Hepatocyte (in vitro differentiated cells): ENCODE data around the gene ANTXR2. TPM values are rescaled to one million over a fixed set of nuclear protein-coding genes. Genes with fewer than 3 reads are reported as not detected.
A peak's percentile ranks its signal among the peaks of the same experiment; 100 is the strongest.

Experiments used
- DNase-seq: peaks from one replicate; pipeline ENCODE4 v3.0.0-alpha.2; 2016; ENCODE audit warnings: low spot score
- H2AFZ ChIP-seq: fragments of 200-600 bp; sonication (generic); 2 replicates; pipeline ENCODE4 v1.6.0; 2016; ENCODE audit warnings: antibody characterized with exemption, mild to moderate bottlenecking
- H3K27ac ChIP-seq: fragments of 200-600 bp; sonication (generic); 2 replicates; pipeline ENCODE4 v1.5.1; 2016; ENCODE audit warnings: mild to moderate bottlenecking
- H3K27me3 ChIP-seq: fragments of 200-600 bp; sonication (generic); 2 replicates; pipeline ENCODE4 v1.6.1; 2016
- H3K36me3 ChIP-seq: fragments of 200-600 bp; sonication (generic); replicated peaks from 2 replicates; pipeline ENCODE4 v1.5.1; 2016; ENCODE audit warnings: low read depth; ENCODE audit not compliant: insufficient read depth
- H3K4me1 ChIP-seq: fragments of 200-600 bp; sonication (generic); 2 replicates; pipeline ENCODE4 v1.5.1; 2016; ENCODE audit warnings: mild to moderate bottlenecking, moderate library complexity; ENCODE audit not compliant: insufficient read depth
- H3K4me2 ChIP-seq: fragments of 200-600 bp; sonication (generic); 2 replicates; pipeline ENCODE4 v1.6.0; 2016
- H3K4me3 ChIP-seq: fragments of 200-600 bp; sonication (generic); 2 replicates; pipeline ENCODE4 v1.5.1; 2016; ENCODE audit warnings: mild to moderate bottlenecking
- H3K79me2 ChIP-seq: fragments of 200-600 bp; sonication (generic); 2 replicates; pipeline ENCODE4 v1.6.0; 2017; ENCODE audit warnings: mild to moderate bottlenecking
- H3K9me2 ChIP-seq: fragments of 200-600 bp; sonication (generic); replicated peaks from 2 replicates; pipeline ENCODE4 v1.6.0; 2017; ENCODE audit warnings: mild to moderate bottlenecking; ENCODE audit not compliant: insufficient read depth
- H3K9me3 ChIP-seq: fragments of 200-600 bp; sonication (generic); 2 replicates; pipeline ENCODE4 v1.5.1; 2016; ENCODE audit warnings: low read depth, mild to moderate bottlenecking
- H4K20me1 ChIP-seq: fragments of 200-600 bp; sonication (generic); 2 replicates; pipeline ENCODE4 v1.6.0; 2016; ENCODE audit warnings: mild to moderate bottlenecking; ENCODE audit not compliant: insufficient read depth, poor library complexity, severe bottlenecking
- CTCF ChIP-seq: fragments of 200-600 bp; sonication (generic); IDR thresholded peaks from 2 replicates; pipeline ENCODE4 v1.5.1; 2016; ENCODE audit warnings: antibody characterized with exemption, mild to moderate bottlenecking; ENCODE audit not compliant: poor library complexity
- EZH2 ChIP-seq: fragments of 200-600 bp; sonication (generic); IDR thresholded peaks from 2 replicates; pipeline ENCODE4 v1.6.1; 2016; ENCODE audit warnings: antibody characterized with exemption, mild to moderate bottlenecking, borderline replicate concordance
- EZH2phosphoT487 ChIP-seq: fragments of 200-600 bp; sonication (generic); IDR thresholded peaks from one replicate; pipeline ENCODE4 v1.6.1; 2018; ENCODE audit warnings: antibody characterized with exemption, mild to moderate bottlenecking, low read depth, moderate library complexity; ENCODE audit not compliant: unreplicated experiment, severe bottlenecking
- WGBS: methylation state at CpG from one replicate; pipeline ENCODE4 v1.1.6; 2016; ENCODE audit warnings: low lambda C conversion rate; ENCODE audit errors: missing lambda C conversion rate; 5-methylcytosine and 5-hydroxymethylcytosine counted together
- polyA plus RNA-seq: library from polyadenylated mRNA; unstranded; fragments of >200 nt; fragmentation: Nextera tagmentation; extraction: Ambion mirVana; gene quantifications from 2 replicates; pipeline ENCODE4 v1.2.1, GENCODE V29; 2016
- total RNA-seq: library from RNA; depleted of rRNA; stranded (reverse); fragments of >200 nt; gene quantifications from 2 replicates; pipeline ENCODE4 v1.2.3, GENCODE V29; 2014

Gene ANTXR2
- total and polyA plus RNA-seq, 2 experiments from 2014 or later = 25.2 to 46.5 TPM

GRCh38 chr4:80014531-80014930 lies 58.5 kb downstream of the ANTXR2 start:
- Histone ChIP-seq H3K4me1 (no peaks in the 10 kb centered on the region), H3K27ac (no peak overlapping the region), H3K9me3 (no peaks in the 10 kb centered on the region), H3K4me2 (no peak overlapping the region), H3K36me3 (no peaks in the 10 kb centered on the region), H2AFZ (no peak overlapping the region), H3K79me2 (no peaks in the 10 kb centered on the region), H3K4me3 (no peak overlapping the region), H3K9me2 (no peaks in the 10 kb centered on the region), H4K20me1 (no peaks in the 10 kb centered on the region), H3K27me3 (no peaks in the 10 kb centered on the region)
- TF ChIP-seq EZH2phosphoT487 (no peak), EZH2 (no peak), CTCF (no peak)
- no peak for DNase-seq
- WGBS = 75% methylated on average over 3 of the region's 3 CpGs

DNA sequence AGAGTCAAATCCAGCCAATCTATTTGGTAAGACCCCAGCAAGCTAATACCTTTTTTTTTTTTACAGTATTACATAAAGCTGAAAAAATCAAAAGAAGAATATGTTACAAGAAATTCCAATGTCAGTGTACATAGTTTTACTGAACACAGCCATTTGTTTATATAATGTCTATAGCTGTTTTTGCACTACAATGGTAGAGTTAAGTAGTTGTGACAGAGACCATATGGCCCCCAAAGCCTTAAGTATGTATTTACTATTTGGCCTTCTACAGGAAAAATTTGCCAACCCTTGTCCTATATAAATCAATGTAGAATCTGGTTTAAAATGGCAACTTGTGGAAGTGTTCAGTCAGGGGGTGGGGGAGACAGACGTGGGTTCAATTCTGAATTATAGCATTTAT lies 60.7 kb downstream of the ANTXR2 start:
- H3K4me1 ChIP-seq = peaks cover 2% of the 10 kb centered on the region
- H3K27ac ChIP-seq = no peak overlapping the region
- WGBS = 57% methylated on average over 1 of the region's 1 CpG
- H3K9me2 ChIP-seq = no peaks in the 10 kb centered on the region
- H3K27me3 ChIP-seq = no peaks in the 10 kb centered on the region
- H3K9me3 ChIP-seq = no peaks in the 10 kb centered on the region
- DNase-seq = no peak
- no peak overlapping the region for H3K4me3 ChIP-seq
- H2AFZ ChIP-seq = no peak overlapping the region
- TF ChIP-seq CTCF (no peak), EZH2 (no peak), EZH2phosphoT487 (no peak)
- no peaks in the 10 kb centered on the region for H4K20me1 ChIP-seq
- no peaks in the 10 kb centered on the region for H3K36me3 ChIP-seq
- H3K79me2 ChIP-seq = no peaks in the 10 kb centered on the region
- H3K4me2 ChIP-seq = peak overlapping the region; percentile 30

- Histone ChIP-seq H3K4me1 (peaks cover 7% of the 10 kb centered on the region), H3K79me2 (no peaks in the 10 kb centered on the region)
These were observed 61.3 kb downstream of the ANTXR2 start for GRCh38 chr4:80011636-80012236.

More at GRCh38 chr4:80011636-80012236, 61.3 kb downstream of the ANTXR2 start:
- Histone ChIP-seq H3K9me3 (no peaks in the 10 kb centered on the region), H3K4me2 (peak overlapping the region; percentile 30), H4K20me1 (no peaks in the 10 kb centered on the region), H2AFZ (no peak overlapping the region), H3K4me3 (no peak overlapping the region), H3K27me3 (no peaks in the 10 kb centered on the region), H3K36me3 (no peaks in the 10 kb centered on the region), H3K9me2 (no peaks in the 10 kb centered on the region), H3K27ac (peak overlapping the region; percentile 11)
- TF ChIP-seq CTCF = no peak
- no peak for TF ChIP-seq EZH2
- no peak for TF ChIP-seq EZH2phosphoT487
- WGBS = 57% methylated on average over 3 of the region's 3 CpGs
- DNase-seq = no peak
